SK-N-SH (cell line): ENCODE data around the gene SPTBN1. TPM values are rescaled to one million over a fixed set of nuclear protein-coding genes. Genes with fewer than 3 reads are reported as not detected.

Source experiments
- CTCF ChIA-PET: fragments of 300-600, 350-600 bp; formaldehyde crosslinking; extraction: SDS; loops from one replicate; lab custom pipeline; 2021; lab: Yijun Ruan, JAX
- POLR2A ChIA-PET: fragments of 350-600 bp; sonication (Branson Sonifier 250); formaldehyde crosslinking; extraction: SDS; loops from one replicate; lab custom pipeline; 2020; ENCODE audit warnings: antibody characterized with exemption, inconsistent platforms; lab: Yijun Ruan, JAX
- DNase-seq: peaks from one replicate; pipeline ENCODE4 v3.0.0; 2012
- H2AFZ ChIP-seq: fragments of 200-600 bp; sonication (generic); 2 replicates; pipeline ENCODE4 v1.8.1; 2016; ENCODE audit warnings: antibody characterized with exemption, mild to moderate bottlenecking, low read depth
- H3F3A ChIP-seq: fragments of 200-600 bp; sonication (generic); replicated peaks from 2 replicates; pipeline ENCODE3; 2016; ENCODE audit warnings: antibody characterized with exemption, mild to moderate bottlenecking; ENCODE audit not compliant: insufficient read depth
- H3K27ac ChIP-seq, 2 experiments: fragments of 200-500 bp in 1 of 2; fragments of 200-600 bp in 1 of 2; sonication (Bioruptor generic) in 1 of 2; sonication (generic), shearing (Covaris generic) in 1 of 2; 2 replicates each; pipeline versions ENCODE4 v1.5.1 to v1.6.1; 2014 to 2016; ENCODE audit warnings: low read depth in 2 of 2, inconsistent platforms in 1 of 2, low read length in 1 of 2, mild to moderate bottlenecking in 1 of 2, mixed read lengths in 1 of 2
- H3K27me3 ChIP-seq: fragments of 200-600 bp; sonication (generic), shearing (Covaris generic); 2 replicates; pipeline ENCODE4 v1.6.1; 2016; ENCODE audit warnings: mixed run types; ENCODE audit not compliant: insufficient read depth
- H3K36me3 ChIP-seq, 2 experiments: fragments of 200-500 bp in 1 of 2; fragments of 200-600 bp in 1 of 2; sonication (Bioruptor generic) in 1 of 2; sonication (generic) in 1 of 2; replicated peaks in 1 of 2; 2 replicates each; pipeline versions ENCODE3 to v1.5.1; 2014 to 2016; ENCODE audit warnings: low read length in 1 of 2, mild to moderate bottlenecking in 1 of 2; ENCODE audit not compliant: insufficient read depth in 2 of 2, control insufficient read depth in 1 of 2
- H3K4me1 ChIP-seq, 2 experiments: fragments of 200-500 bp in 1 of 2; fragments of 200-600 bp in 1 of 2; sonication (Bioruptor generic) in 1 of 2; sonication (generic), shearing (Covaris generic) in 1 of 2; 2 replicates each; pipeline versions ENCODE4 v1.5.1 to v1.6.1; 2014 to 2016; ENCODE audit warnings: low read depth in 1 of 2, low read length in 1 of 2, mixed run types in 1 of 2; ENCODE audit not compliant: insufficient read depth in 2 of 2, control insufficient read depth in 1 of 2
- H3K4me2 ChIP-seq: fragments of 200-600 bp; sonication (generic), shearing (Covaris generic); 2 replicates; pipeline ENCODE4 v1.6.1; 2017; ENCODE audit warnings: mixed run types
- H3K4me3 ChIP-seq, 2 experiments: fragments of 200-500 bp in 1 of 2; fragments of 200-600 bp in 1 of 2; sonication (Bioruptor generic) in 1 of 2; sonication (generic), shearing (Covaris generic) in 1 of 2; 2 replicates each; pipeline versions ENCODE4 v1.5.1 to v1.8.1; 2014 to 2016; ENCODE audit warnings: low read depth in 2 of 2, inconsistent platforms in 1 of 2, low read length in 1 of 2, mild to moderate bottlenecking in 1 of 2, mixed read lengths in 1 of 2, moderate library complexity in 1 of 2
- H3K79me2 ChIP-seq: fragments of 200-600 bp; sonication (generic); 2 replicates; pipeline ENCODE4 v1.8.1; 2017; ENCODE audit warnings: mild to moderate bottlenecking; ENCODE audit not compliant: insufficient read depth
- H3K9ac ChIP-seq: fragments of 200-600 bp; sonication (generic); 2 replicates; pipeline ENCODE4 v1.6.1; 2017; ENCODE audit warnings: mixed run types
- H3K9me2 ChIP-seq: fragments of 200-600 bp; sonication (generic); 2 replicates; pipeline ENCODE4 v1.6.1; 2017; ENCODE audit warnings: mixed run types
- H3K9me3 ChIP-seq: fragments of 200-600 bp; sonication (generic); 2 replicates; pipeline ENCODE4 v1.6.1; 2017; ENCODE audit warnings: mixed run types, mild to moderate bottlenecking, moderate library complexity
- H4K20me1 ChIP-seq: fragments of 200-600 bp; sonication (generic); 2 replicates; pipeline ENCODE4 v1.6.1; 2017; ENCODE audit warnings: mild to moderate bottlenecking, mixed run types; ENCODE audit not compliant: insufficient read depth
- CTCF ChIP-seq: fragments of 200-600 bp; sonication (generic); IDR thresholded peaks from 2 replicates; pipeline ENCODE4 v1.6.1; 2017; ENCODE audit warnings: antibody characterized with exemption, mild to moderate bottlenecking, moderate library complexity
- EP300 ChIP-seq, 2 experiments: IDR thresholded peaks; 2 replicates each; pipeline versions ENCODE4 v1.4.0 to v1.6.1; 2012; ENCODE audit warnings: borderline replicate concordance in 1 of 2, low read depth in 1 of 2, low read length in 1 of 2
- FOSL2 ChIP-seq: IDR thresholded peaks from 2 replicates; pipeline ENCODE4 v1.4.0; 2012; ENCODE audit warnings: low read depth, mild to moderate bottlenecking, moderate library complexity, borderline replicate concordance
- FOXJ3 ChIP-seq: sonication (generic); formaldehyde crosslinking; IDR thresholded peaks from 2 replicates; pipeline ENCODE4 v1.5.1; 2020; ENCODE audit warnings: mild to moderate bottlenecking, missing genetic modification reagents
- FOXM1 ChIP-seq: IDR thresholded peaks from 2 replicates; pipeline ENCODE4 v1.4.0; 2012; ENCODE audit warnings: low read depth, mild to moderate bottlenecking
- GATA2 ChIP-seq: sonication (generic); formaldehyde crosslinking; IDR thresholded peaks from 2 replicates; pipeline ENCODE4 v1.5.0; 2020; ENCODE audit warnings: mild to moderate bottlenecking, missing genetic modification reagents
- IRF3 ChIP-seq: fragments of 150-350 bp; IDR thresholded peaks from 2 replicates; pipeline ENCODE4 v1.6.1; 2016; ENCODE audit warnings: mild to moderate bottlenecking, low read depth, low read length
- JUND ChIP-seq: IDR thresholded peaks from 2 replicates; pipeline ENCODE4 v1.4.0; 2012
- MEF2A ChIP-seq: IDR thresholded peaks from 2 replicates; pipeline ENCODE4 v1.4.0; 2012; ENCODE audit warnings: low read depth, borderline replicate concordance
- NRF1 ChIP-seq: IDR thresholded peaks from 2 replicates; pipeline ENCODE4 v1.6.1; 2012; ENCODE audit warnings: low read depth, mild to moderate bottlenecking, low read length
- RAD21 ChIP-seq: IDR thresholded peaks from 2 replicates; pipeline ENCODE4 v1.6.1; 2012; ENCODE audit warnings: mild to moderate bottlenecking, low read length
- RCOR1 ChIP-seq: fragments of 150-350 bp; IDR thresholded peaks from 2 replicates; pipeline ENCODE4 v1.6.1; 2017; ENCODE audit warnings: antibody characterized with exemption, low read length
- REST ChIP-seq: IDR thresholded peaks from 2 replicates; pipeline ENCODE4 v1.6.1; 2012; ENCODE audit warnings: mild to moderate bottlenecking, low read depth, low read length, moderate library complexity
- RFX5 ChIP-seq: IDR thresholded peaks from 2 replicates; pipeline ENCODE4 v1.6.1; 2012; ENCODE audit warnings: mild to moderate bottlenecking, improper control_type of control experiment, low read length
- RXRA ChIP-seq: IDR thresholded peaks from 2 replicates; pipeline ENCODE4 v1.4.0; 2012; ENCODE audit warnings: low read depth, mild to moderate bottlenecking, borderline replicate concordance
- TAF1 ChIP-seq: IDR thresholded peaks from 2 replicates; pipeline ENCODE4 v1.6.1; 2012; ENCODE audit warnings: low read depth, mild to moderate bottlenecking, low read length, moderate library complexity, borderline replicate concordance
- TCF12 ChIP-seq: IDR thresholded peaks from 2 replicates; pipeline ENCODE4 v1.4.0; 2012
- TEAD4 ChIP-seq: IDR thresholded peaks from 2 replicates; pipeline ENCODE4 v1.4.0; 2012; ENCODE audit warnings: mild to moderate bottlenecking, borderline replicate concordance; ENCODE audit not compliant: insufficient read depth
- USF2 ChIP-seq: fragments of 150-350 bp; IDR thresholded peaks from 2 replicates; pipeline ENCODE4 v1.6.1; 2017; ENCODE audit warnings: antibody characterized with exemption, low read length, low read depth, borderline replicate concordance
- ZBTB33 ChIP-seq: IDR thresholded peaks from 2 replicates; pipeline ENCODE4 v1.4.0; 2012; ENCODE audit warnings: low read depth, borderline replicate concordance
- WGBS: methylation state at CpG from one replicate; pipeline ENCODE4 v1.1.6; 2017; ENCODE audit warnings: low lambda C conversion rate; 5-methylcytosine and 5-hydroxymethylcytosine counted together
- polyA plus RNA-seq, 3 experiments: library from polyadenylated mRNA; depleted of rRNA; stranded (reverse); fragments of >200 nt; gene quantifications; 2 replicates each; pipeline ENCODE4 v1.2.3, GENCODE V29; 2012

Gene SPTBN1
- polyA plus RNA-seq, 1 of the 3 experiments (the other 2 are of a cell fraction) = 29.1 TPM

GRCh38 chr2:54531558-54531957 is 75.4 kb downstream of the SPTBN1 start (continued):
- TF ChIP-seq CTCF (no peak), FOXJ3 (no peak), FOXM1 (no peak), RXRA (no peak), IRF3 (no peak), NRF1 (no peak)

GRCh38 chr2:54534221-54534620 is 78.1 kb downstream of the SPTBN1 start:
- POLR2A ChIA-PET = no interaction called here
- TF ChIP-seq MEF2A (no peak), EP300 (IDR thresholded peaks at IDR 0.05; ENCODE audit: borderline replicate concordance in 1 of 2, low read depth in 1 of 2, low read length in 1 of 2) (no peak), USF2 (no peak), REST (no peak), TAF1 (no peak), JUND (no peak), TEAD4 (no peak), RAD21 (no peak), RFX5 (no peak), FOXM1 (no peak), CTCF (no peak), TCF12 (no peak), RCOR1 (no peak), ZBTB33 (no peak), RXRA (no peak), FOSL2 (no peak), GATA2 (CRISPR knock-in tag) (no peak), FOXJ3 (no peak)

More at GRCh38 chr2:54534221-54534620, 78.1 kb downstream of the SPTBN1 start:
- no peak overlapping the region for H3K4me3 ChIP-seq
- H3K27me3 ChIP-seq = no peaks in the 10 kb centered on the region
- CTCF ChIA-PET = no interaction called here
- DNase-seq = no peak
- H3K27ac ChIP-seq = peak overlapping the region in 1 of 2 experiments; percentile 87; a peak in 2 of 4 replicates
- H3F3A ChIP-seq = peaks cover 24% of the 10 kb centered on the region
- peaks cover 59% of the 10 kb centered on the region for H3K79me2 ChIP-seq
- H3K9ac ChIP-seq = no peak overlapping the region
- H3K4me1 ChIP-seq = peaks cover 11 to 19% of the 10 kb centered on the region in 2 experiments; a peak in 3 of 4 replicates
- H3K36me3 ChIP-seq = peaks cover 5 to 24% of the 10 kb centered on the region in 2 experiments
- H3K9me2 ChIP-seq = no peaks in the 10 kb centered on the region
- no peak overlapping the region for H3K4me2 ChIP-seq
- H3K9me3 ChIP-seq = no peaks in the 10 kb centered on the region
- no peak overlapping the region for H2AFZ ChIP-seq
- WGBS = 93% methylated on average over 1 of the region's 1 CpG
- H4K20me1 ChIP-seq = no peaks in the 10 kb centered on the region
